IMR-90 (cell line): Measurements from ENCODE around the gene RPS26.

Experiments
- CHD1 ChIP-seq: IDR thresholded peaks from 2 replicates; pipeline ENCODE4 v1.6.1; 2012; ENCODE audit warnings: low read depth, low read length, improper control_type of control experiment
- FOS ChIP-seq: fragments of 150-350 bp; IDR thresholded peaks from 2 replicates; pipeline ENCODE4 v1.6.1; 2016; ENCODE audit warnings: low read depth, low read length
- MAFK ChIP-seq: IDR thresholded peaks from 2 replicates; pipeline ENCODE4 v1.6.1; 2012; ENCODE audit warnings: low read depth, low read length, improper control_type of control experiment
- MXI1 ChIP-seq: IDR thresholded peaks from 2 replicates; pipeline ENCODE4 v1.6.1; 2012; ENCODE audit warnings: low read depth, mild to moderate bottlenecking, low read length, moderate library complexity, borderline replicate concordance
- NFE2L2 ChIP-seq: fragments of 150-350 bp; IDR thresholded peaks from 2 replicates; pipeline ENCODE4 v1.6.1; 2016; ENCODE audit warnings: low read depth, mild to moderate bottlenecking, low read length
- POLR2A ChIP-seq: IDR thresholded peaks from 2 replicates; pipeline ENCODE4 v1.6.1; 2012; ENCODE audit warnings: mild to moderate bottlenecking, low read depth, low read length
- RAD21 ChIP-seq: IDR thresholded peaks from 2 replicates; pipeline ENCODE4 v1.6.1; 2012; ENCODE audit warnings: low read length, improper control_type of control experiment
- RCOR1 ChIP-seq: IDR thresholded peaks from 2 replicates; pipeline ENCODE4 v1.6.1; 2012; ENCODE audit warnings: mild to moderate bottlenecking, low read length, improper control_type of control experiment; ENCODE audit not compliant: insufficient replicate concordance
- USF2 ChIP-seq: fragments of 150-350 bp; IDR thresholded peaks from 2 replicates; pipeline ENCODE4 v1.6.1; 2017; ENCODE audit warnings: mild to moderate bottlenecking, antibody characterized with exemption, low read length, low read depth
- TF ChIP-seq, protein P1 (sequence below): conservative IDR thresholded peaks from 2 replicates; pipeline ENCODE4 v1.5.1; 2012; ENCODE audit warnings: mild to moderate bottlenecking, low read depth, low read length, improper control_type of control experiment
- TF ChIP-seq, protein P2 (sequence below): fragments of 150-350 bp; IDR thresholded peaks from 2 replicates; pipeline ENCODE4 v1.6.1; 2016; ENCODE audit warnings: low read depth, mild to moderate bottlenecking, low read length, moderate library complexity, borderline replicate concordance

DNA sequence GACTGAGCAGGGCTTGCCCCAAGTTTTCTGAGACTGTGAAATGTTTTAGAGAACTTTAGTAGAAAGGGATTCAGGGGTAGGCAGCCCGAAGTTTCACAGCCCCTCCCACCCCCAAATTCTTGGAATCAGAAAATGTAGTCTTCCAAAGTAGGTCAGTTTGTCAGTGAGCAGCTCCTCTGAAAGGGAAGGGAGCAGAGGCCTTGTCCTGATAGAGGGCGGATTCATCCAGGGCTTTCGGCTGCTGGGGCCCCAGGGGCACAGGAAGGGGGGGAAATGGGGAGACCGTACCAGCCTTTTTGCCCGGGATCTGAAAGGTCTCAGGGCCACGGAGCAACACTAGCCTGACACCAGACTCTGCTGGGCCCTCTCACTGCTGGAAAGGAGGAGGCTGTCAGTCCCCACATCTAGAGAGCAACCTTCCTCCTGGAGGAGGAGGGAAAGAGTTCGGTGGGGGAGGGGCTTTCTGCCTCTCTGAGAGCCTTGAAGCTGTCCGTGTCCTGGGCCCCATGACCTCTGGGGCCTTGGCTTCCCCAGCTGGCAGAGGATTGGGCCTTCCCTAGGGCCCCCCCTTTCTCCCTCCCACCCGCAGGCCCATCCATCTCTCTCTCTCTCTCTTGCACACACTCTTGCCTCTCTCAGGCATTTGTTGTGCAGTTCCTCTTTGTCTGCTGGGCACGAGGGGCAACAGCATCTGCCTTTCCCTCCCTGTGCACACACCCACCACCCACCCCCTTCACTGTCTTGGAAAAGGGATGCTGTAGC is 21.1 kb upstream of the RPS26 start, which contains the start of gene IKZF4:
- TF ChIP-seq POLR2A (no peak), RCOR1 (no peak), CHD1 (no peak), USF2 (no peak), NFE2L2 (no peak), RAD21 (no peak), MAFK (no peak), MXI1 (no peak), FOS (no peak)
- TF ChIP-seq, protein P1, sequence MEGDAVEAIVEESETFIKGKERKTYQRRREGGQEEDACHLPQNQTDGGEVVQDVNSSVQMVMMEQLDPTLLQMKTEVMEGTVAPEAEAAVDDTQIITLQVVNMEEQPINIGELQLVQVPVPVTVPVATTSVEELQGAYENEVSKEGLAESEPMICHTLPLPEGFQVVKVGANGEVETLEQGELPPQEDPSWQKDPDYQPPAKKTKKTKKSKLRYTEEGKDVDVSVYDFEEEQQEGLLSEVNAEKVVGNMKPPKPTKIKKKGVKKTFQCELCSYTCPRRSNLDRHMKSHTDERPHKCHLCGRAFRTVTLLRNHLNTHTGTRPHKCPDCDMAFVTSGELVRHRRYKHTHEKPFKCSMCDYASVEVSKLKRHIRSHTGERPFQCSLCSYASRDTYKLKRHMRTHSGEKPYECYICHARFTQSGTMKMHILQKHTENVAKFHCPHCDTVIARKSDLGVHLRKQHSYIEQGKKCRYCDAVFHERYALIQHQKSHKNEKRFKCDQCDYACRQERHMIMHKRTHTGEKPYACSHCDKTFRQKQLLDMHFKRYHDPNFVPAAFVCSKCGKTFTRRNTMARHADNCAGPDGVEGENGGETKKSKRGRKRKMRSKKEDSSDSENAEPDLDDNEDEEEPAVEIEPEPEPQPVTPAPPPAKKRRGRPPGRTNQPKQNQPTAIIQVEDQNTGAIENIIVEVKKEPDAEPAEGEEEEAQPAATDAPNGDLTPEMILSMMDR = no peak
- TF ChIP-seq, protein P2, sequence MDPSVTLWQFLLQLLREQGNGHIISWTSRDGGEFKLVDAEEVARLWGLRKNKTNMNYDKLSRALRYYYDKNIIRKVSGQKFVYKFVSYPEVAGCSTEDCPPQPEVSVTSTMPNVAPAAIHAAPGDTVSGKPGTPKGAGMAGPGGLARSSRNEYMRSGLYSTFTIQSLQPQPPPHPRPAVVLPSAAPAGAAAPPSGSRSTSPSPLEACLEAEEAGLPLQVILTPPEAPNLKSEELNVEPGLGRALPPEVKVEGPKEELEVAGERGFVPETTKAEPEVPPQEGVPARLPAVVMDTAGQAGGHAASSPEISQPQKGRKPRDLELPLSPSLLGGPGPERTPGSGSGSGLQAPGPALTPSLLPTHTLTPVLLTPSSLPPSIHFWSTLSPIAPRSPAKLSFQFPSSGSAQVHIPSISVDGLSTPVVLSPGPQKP = no peak
